Ascending aorta (tissue), 2 donors: ENCODE measurements around the gene HPX. TPM values are rescaled to one million over a fixed set of nuclear protein-coding genes. Genes with fewer than 3 reads are reported as not detected.

Experiments used
- DNase-seq, 2 donors: peaks; one replicate each; pipeline ENCODE4 v3.0.0-alpha.2; 2019; ENCODE audit warnings: low spot score in 2 of 2
- H3K27ac ChIP-seq, 2 donors: fragments of 200-600 bp; sonication (generic); one replicate each; pipeline ENCODE4 v1.5.1; 2016 to 2017; ENCODE audit warnings: mild to moderate bottlenecking in 1 of 2
- H3K27me3 ChIP-seq: fragments of 200-600 bp; sonication (generic); one replicate; pipeline ENCODE4 v1.5.1; 2017
- H3K36me3 ChIP-seq, 2 donors: fragments of 200-600 bp; sonication (generic); one replicate each; pipeline ENCODE4 v1.5.1; 2016
- H3K4me1 ChIP-seq, 2 donors: fragments of 200-600 bp; sonication (generic); one replicate each; pipeline ENCODE4 v1.5.1; 2016 to 2017; ENCODE audit warnings: mild to moderate bottlenecking in 1 of 2
- H3K4me3 ChIP-seq, 2 donors: fragments of 200-600 bp; sonication (generic); one replicate each; pipeline ENCODE4 v1.5.1; 2016 to 2017; ENCODE audit warnings: mild to moderate bottlenecking in 1 of 2
- H3K9me3 ChIP-seq, 2 donors: fragments of 200-600 bp; sonication (generic); one replicate each; pipeline ENCODE4 v1.5.1; 2016
- CTCF ChIP-seq, 3 experiments: fragments of 200-600 bp in 2 of 3; fragments of 450-650 bp in 1 of 3; sonication (generic) in 2 of 3; IDR thresholded peaks; one replicate each; pipeline ENCODE4 v1.5.1; 2016 to 2019; ENCODE audit warnings: antibody characterized with exemption in 3 of 3, mild to moderate bottlenecking in 1 of 3, moderate library complexity in 1 of 3
- intact Hi-C: fragments of 100-400 bp; cut with DNase I; formaldehyde crosslinking; loops from one replicate; pipeline ENCODE4 v1.15.1; 2023
- total RNA-seq: library from RNA; depleted of rRNA; stranded (reverse); fragments of >200 nt; gene quantifications from one replicate; pipeline ENCODE4 v1.1.0, GENCODE V29; 2016

HPX gene
- total RNA-seq, 1 donor from 2014 or later, result 16.8 TPM

GRCh38 chr11:6417907-6418556 is 22.8 kb downstream of the HPX start:
- no peak for TF ChIP-seq CTCF (IDR thresholded peaks at IDR 0.05)
- intact Hi-C loops, result loop anchor here (2.0 to 5.0 kb wide), 2 partner anchors 36 to 63 kb away; partner anchors contain the start of genes ARFIP2 and TIMM10B

GRCh38 chr11:6415797-6416196 is 25.0 kb downstream of the HPX start:
- Histone ChIP-seq H3K9me3 (no peaks in the 10 kb centered on the region), H3K27ac (no peak overlapping the region), H3K4me3 (no peak overlapping the region), H3K27me3 (no peaks in the 10 kb centered on the region), H3K4me1 (peaks cover 0 to 22% of the 10 kb centered on the region in 2 donors), H3K36me3 (peaks cover 4 to 6% of the 10 kb centered on the region in 2 donors)
- intact Hi-C loops, result loop anchor here (5.0 kb wide), 1 partner anchor 33 kb away; no protein-coding TSS in a partner anchor
- no peak for TF ChIP-seq CTCF (IDR thresholded peaks at IDR 0.05)
- DNase-seq, result no peak

More at GRCh38 chr11:6417907-6418556, 22.8 kb downstream of the HPX start:
- Histone ChIP-seq H3K36me3 (no peaks in the 10 kb centered on the region), H3K27me3 (no peaks in the 10 kb centered on the region), H3K9me3 (no peaks in the 10 kb centered on the region), H3K4me1 (peaks cover 0 to 22% of the 10 kb centered on the region in 2 donors), H3K4me3 (peak overlapping the region; percentile 91 to 99), H3K27ac (peak overlapping the region; percentile 90 to 92)
- DNase-seq, result no peak

- no peak for TF ChIP-seq CTCF (IDR thresholded peaks at IDR 0.05)
- Histone ChIP-seq H3K9me3 (no peaks in the 10 kb centered on the region), H3K27me3 (no peaks in the 10 kb centered on the region), H3K4me3 (no peak overlapping the region), H3K27ac (no peak overlapping the region), H3K36me3 (peaks cover 12 to 15% of the 10 kb centered on the region in 2 donors), H3K4me1 (peaks cover 0 to 19% of the 10 kb centered on the region in 2 donors)
- no peak for DNase-seq
- intact Hi-C loops, result loop anchor here (5.0 kb wide), 1 partner anchor 33 kb away; no protein-coding TSS in a partner anchor
These were observed 25.9 kb downstream of the HPX start for GRCh38 chr11:6414874-6415328.

GRCh38 chr11:6413791-6414201 is 27.0 kb downstream of the HPX start:
- intact Hi-C loops, result no loop called here
- no peak for TF ChIP-seq CTCF (IDR thresholded peaks at IDR 0.05)
- Histone ChIP-seq H3K36me3 (peaks cover 20 to 26% of the 10 kb centered on the region in 2 donors), H3K27me3 (no peaks in the 10 kb centered on the region), H3K4me1 (peaks cover 0 to 16% of the 10 kb centered on the region in 2 donors), H3K4me3 (no peak overlapping the region), H3K9me3 (no peaks in the 10 kb centered on the region), H3K27ac (no peak overlapping the region)
- no peak for DNase-seq

- peaks cover 0 to 8% of the 10 kb centered on the region in 2 donors for H3K4me1 ChIP-seq
- H3K27me3 ChIP-seq, result no peaks in the 10 kb centered on the region
- no peak overlapping the region for H3K4me3 ChIP-seq
- H3K36me3 ChIP-seq, result peaks cover 20 to 28% of the 10 kb centered on the region in 2 donors
- DNase-seq, result no peak
- H3K9me3 ChIP-seq, result no peaks in the 10 kb centered on the region
- no peak for TF ChIP-seq CTCF (IDR thresholded peaks at IDR 0.05)
- no peak overlapping the region for H3K27ac ChIP-seq
- intact Hi-C loops, result no loop called here
These were observed 29.2 kb downstream of the HPX start for GRCh38 chr11:6411594-6412031.
